ENCODE results near the gene SGMS1.

SGMS1 gene

DNA sequence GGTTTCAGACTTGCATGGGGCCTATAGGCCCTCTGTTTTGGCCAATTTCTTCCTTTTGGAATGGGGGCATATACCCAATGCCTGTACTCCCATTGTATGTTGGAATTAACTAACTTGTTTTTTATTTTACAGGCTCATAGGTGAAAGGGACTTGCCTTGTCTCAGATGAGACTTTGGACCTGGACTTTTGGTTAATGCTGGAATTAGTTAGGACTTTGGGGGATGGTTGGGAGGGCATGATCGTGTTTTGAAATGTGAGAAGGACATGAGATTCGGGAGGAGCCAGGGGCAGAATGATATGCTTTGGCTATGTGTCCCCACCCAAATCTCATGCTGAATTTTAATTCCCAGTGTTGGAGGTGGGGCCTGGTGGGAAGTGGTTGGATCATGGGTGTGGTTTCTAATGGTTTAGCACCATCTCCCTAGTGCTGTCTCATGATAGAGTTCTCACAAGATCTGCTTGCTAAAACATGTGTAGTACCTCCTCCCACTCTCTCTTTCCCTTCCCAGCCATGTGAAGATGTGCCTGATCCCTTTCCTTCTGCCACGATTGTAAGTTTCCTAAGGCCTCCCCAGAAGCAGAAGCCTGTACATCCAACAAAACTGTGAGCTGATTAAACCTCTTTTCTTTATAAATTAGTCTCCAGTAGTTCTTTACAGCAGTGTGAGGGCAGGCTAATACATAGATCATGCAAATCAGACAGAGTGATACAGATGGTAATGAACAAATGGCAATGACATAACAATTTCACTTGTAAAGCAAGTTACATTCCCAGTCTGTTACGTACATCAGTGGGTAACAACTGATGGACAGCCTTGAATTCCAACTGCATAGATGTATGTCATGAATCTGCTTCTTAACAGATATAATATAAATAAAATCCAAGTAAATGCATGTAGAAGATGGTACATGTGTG lies 146.2 kb downstream of the SGMS1 start:
- Histone ChIP-seq H3K4me2 (ENCODE audit: low read depth, low read length, poor library complexity, severe bottlenecking) (no peak overlapping the region), H3K79me2 (ENCODE audit: insufficient read depth, low read length) (no peaks in the 10 kb centered on the region), H3K9ac (ENCODE audit: low read length) (no peak overlapping the region), H3K9me2 (replicated peaks; ENCODE audit: insufficient read depth, low read length) (no peaks in the 10 kb centered on the region), H3K27me3 (ENCODE audit: low read length) (no peaks in the 10 kb centered on the region), H3K27ac (ENCODE audit: low read depth, low read length) (no peak overlapping the region), H3K36me3 (ENCODE audit: low read length) (peaks cover 6% of the 10 kb centered on the region; the same call in 1 of the 2 replicates), H3K9me3 (ENCODE audit: insufficient read depth, low read length) (peaks cover 5% of the 10 kb centered on the region; the same call in 1 of the 2 replicates), H2AFZ (ENCODE audit: low read depth, low read length, severe bottlenecking) (no peak overlapping the region), H4K20me1 (ENCODE audit: low read depth, low read length) (no peaks in the 10 kb centered on the region), H3K4me3 (ENCODE audit: insufficient read depth, low read length, poor library complexity, severe bottlenecking) (no peak overlapping the region), H3F3A (ENCODE audit: insufficient read depth) (no peaks in the 10 kb centered on the region)
- TF ChIP-seq, protein P1, sequence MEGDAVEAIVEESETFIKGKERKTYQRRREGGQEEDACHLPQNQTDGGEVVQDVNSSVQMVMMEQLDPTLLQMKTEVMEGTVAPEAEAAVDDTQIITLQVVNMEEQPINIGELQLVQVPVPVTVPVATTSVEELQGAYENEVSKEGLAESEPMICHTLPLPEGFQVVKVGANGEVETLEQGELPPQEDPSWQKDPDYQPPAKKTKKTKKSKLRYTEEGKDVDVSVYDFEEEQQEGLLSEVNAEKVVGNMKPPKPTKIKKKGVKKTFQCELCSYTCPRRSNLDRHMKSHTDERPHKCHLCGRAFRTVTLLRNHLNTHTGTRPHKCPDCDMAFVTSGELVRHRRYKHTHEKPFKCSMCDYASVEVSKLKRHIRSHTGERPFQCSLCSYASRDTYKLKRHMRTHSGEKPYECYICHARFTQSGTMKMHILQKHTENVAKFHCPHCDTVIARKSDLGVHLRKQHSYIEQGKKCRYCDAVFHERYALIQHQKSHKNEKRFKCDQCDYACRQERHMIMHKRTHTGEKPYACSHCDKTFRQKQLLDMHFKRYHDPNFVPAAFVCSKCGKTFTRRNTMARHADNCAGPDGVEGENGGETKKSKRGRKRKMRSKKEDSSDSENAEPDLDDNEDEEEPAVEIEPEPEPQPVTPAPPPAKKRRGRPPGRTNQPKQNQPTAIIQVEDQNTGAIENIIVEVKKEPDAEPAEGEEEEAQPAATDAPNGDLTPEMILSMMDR (IDR thresholded peaks at IDR 0.05; ENCODE audit: insufficient read depth, low read length, poor library complexity, severe bottlenecking), result no peak
- no peak for TF ChIP-seq EZH2phosphoT487 (conservative IDR thresholded peaks at IDR 0.05; ENCODE audit: low read length)

DNA sequence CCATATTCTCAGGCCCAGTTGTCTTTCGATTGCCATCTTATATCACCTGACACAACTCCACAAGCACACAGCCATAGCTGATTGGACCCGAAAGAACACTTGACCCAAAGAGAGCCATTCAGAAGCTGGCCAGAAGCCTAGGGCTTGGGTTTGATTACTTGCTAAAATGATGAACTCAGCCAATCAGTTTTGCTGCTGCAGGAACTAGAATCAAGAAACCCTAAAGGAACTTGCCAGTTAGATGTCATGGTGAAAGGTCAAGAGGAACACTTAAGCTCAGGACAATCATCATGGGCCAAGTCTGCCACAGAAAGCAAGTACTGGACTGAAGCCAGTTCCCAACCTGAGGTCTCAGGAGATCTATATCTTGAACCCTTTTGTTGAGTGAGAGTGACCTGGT lies 150.0 kb downstream of the SGMS1 start:
- no peak overlapping the region for H3K4me2 ChIP-seq (ENCODE audit: low read depth, low read length, poor library complexity, severe bottlenecking)
- no peak overlapping the region for H3K9ac ChIP-seq (ENCODE audit: low read length)
- no peaks in the 10 kb centered on the region for H4K20me1 ChIP-seq (ENCODE audit: low read depth, low read length)
- no peaks in the 10 kb centered on the region for H3K27me3 ChIP-seq (ENCODE audit: low read length)
- no peaks in the 10 kb centered on the region for H3K9me2 ChIP-seq (replicated peaks; ENCODE audit: insufficient read depth, low read length)
- H3K79me2 ChIP-seq (ENCODE audit: insufficient read depth, low read length), result no peaks in the 10 kb centered on the region
- peaks cover 6% of the 10 kb centered on the region; the same call in 1 of the 2 replicates for H3K36me3 ChIP-seq (ENCODE audit: low read length)
- TF ChIP-seq, protein P1 (IDR thresholded peaks at IDR 0.05; ENCODE audit: insufficient read depth, low read length, poor library complexity, severe bottlenecking), result no peak
- no peak for TF ChIP-seq EZH2phosphoT487 (conservative IDR thresholded peaks at IDR 0.05; ENCODE audit: low read length)
- H3K27ac ChIP-seq (ENCODE audit: low read depth, low read length), result no peak overlapping the region
- H2AFZ ChIP-seq (ENCODE audit: low read depth, low read length, severe bottlenecking), result no peak overlapping the region
- no peak overlapping the region for H3K4me3 ChIP-seq (ENCODE audit: insufficient read depth, low read length, poor library complexity, severe bottlenecking)
- no peaks in the 10 kb centered on the region for H3F3A ChIP-seq (ENCODE audit: insufficient read depth)
- peaks cover 5% of the 10 kb centered on the region; the same call in 1 of the 2 replicates for H3K9me3 ChIP-seq (ENCODE audit: insufficient read depth, low read length)

DNA sequence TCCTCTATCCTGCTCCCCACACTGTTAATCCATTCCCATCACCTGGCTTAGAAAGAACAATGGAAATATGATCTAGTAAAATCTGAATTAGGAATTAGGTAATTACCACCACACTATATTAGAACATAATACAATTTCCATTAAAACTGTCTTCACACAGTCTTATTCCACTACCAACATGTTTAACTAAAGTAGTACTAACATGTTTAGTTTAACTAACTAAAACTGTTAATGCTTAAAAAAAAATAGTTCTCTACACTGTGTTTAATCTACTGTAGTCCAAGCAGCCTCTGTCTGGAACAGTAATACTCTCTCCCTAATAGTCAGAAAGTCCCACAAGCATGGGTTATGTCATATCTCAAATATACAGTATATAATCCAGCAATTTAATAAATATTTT lies 150.8 kb downstream of the SGMS1 start:
- TF ChIP-seq, protein P1 (IDR thresholded peaks at IDR 0.05; ENCODE audit: insufficient read depth, low read length, poor library complexity, severe bottlenecking), result no peak
- no peak for TF ChIP-seq EZH2phosphoT487 (conservative IDR thresholded peaks at IDR 0.05; ENCODE audit: low read length)
- no peaks in the 10 kb centered on the region for H3F3A ChIP-seq (ENCODE audit: insufficient read depth)
- no peaks in the 10 kb centered on the region for H3K9me2 ChIP-seq (replicated peaks; ENCODE audit: insufficient read depth, low read length)
- no peak overlapping the region for H3K27ac ChIP-seq (ENCODE audit: low read depth, low read length)
- peaks cover 1% of the 10 kb centered on the region; the same call in 1 of the 2 replicates for H3K36me3 ChIP-seq (ENCODE audit: low read length)
- no peaks in the 10 kb centered on the region for H3K79me2 ChIP-seq (ENCODE audit: insufficient read depth, low read length)
- H2AFZ ChIP-seq (ENCODE audit: low read depth, low read length, severe bottlenecking), result no peak overlapping the region
- H3K4me3 ChIP-seq (ENCODE audit: insufficient read depth, low read length, poor library complexity, severe bottlenecking), result no peak overlapping the region
- H3K9me3 ChIP-seq (ENCODE audit: insufficient read depth, low read length), result peaks cover 5% of the 10 kb centered on the region; the same call in 1 of the 2 replicates
- H3K4me2 ChIP-seq (ENCODE audit: low read depth, low read length, poor library complexity, severe bottlenecking), result no peak overlapping the region
- no peak overlapping the region for H3K9ac ChIP-seq (ENCODE audit: low read length)
- no peaks in the 10 kb centered on the region for H3K27me3 ChIP-seq (ENCODE audit: low read length)
- H4K20me1 ChIP-seq (ENCODE audit: low read depth, low read length), result no peaks in the 10 kb centered on the region
